K562 (cell line): Measurements from ENCODE around the gene PDE12. TPM values are rescaled to one million over a fixed set of nuclear protein-coding genes. Genes with fewer than 3 reads are reported as not detected.
A peak's percentile ranks its signal among the peaks of the same experiment; 100 is the strongest.

Source experiments
- ATAC-seq: fragments of 200-7000 bp; cut with Tn5 transposase; 3 replicates; pipeline ENCODE4 v1.9.1; 2020; ENCODE audit warnings: moderate library complexity
- BruUV-seq: library from RNA; stranded (reverse); fragments of 400-500 nt; replicated peaks from 2 replicates; lab custom pipeline; 2021; lab: Mats Ljungman, UMichigan
- CTCF ChIA-PET: fragments of 300-600 bp; formaldehyde crosslinking; extraction: SDS; loops from one replicate; lab custom pipeline; 2021; ENCODE audit warnings: low intra/inter-chr PET ratio; lab: Yijun Ruan, JAX
- POLR2A ChIA-PET: fragments of 300-600, 350-650 bp; sonication (Branson Sonifier 250); formaldehyde crosslinking; extraction: SDS; loops from one replicate; lab custom pipeline; 2021; ENCODE audit warnings: antibody characterized with exemption, inconsistent platforms; lab: Yijun Ruan, JAX
- DNase-seq, 4 experiments: peaks; one replicate each; pipeline versions ENCODE4 v3.0.0 to v3.0.0-alpha.2; 2011 to 2018; ENCODE audit warnings: low spot score in 3 of 4, mixed read lengths in 3 of 4; ENCODE audit errors: extremely low read depth in 1 of 4
- FAIRE-seq: peaks from 2 replicates; lab custom pipeline; 2011; peaks lifted over from hg19 to GRCh38; lab: Jason Lieb, UNC
- H2AFZ ChIP-seq: 2 replicates; pipeline ENCODE4 v1.6.0; 2011; ENCODE audit warnings: low read depth, low read length, control low read depth, inconsistent platforms
- H3K27ac ChIP-seq: fragments of 200-600 bp; 3 replicates; pipeline ENCODE4 v1.8.0; 2011; ENCODE audit warnings: low read depth, mild to moderate bottlenecking, control low read depth, inconsistent platforms, low read length, moderate library complexity, mixed read lengths; ENCODE audit errors: extremely low read depth
- H3K27me3 ChIP-seq, 2 experiments: fragments of 300-600 bp in 1 of 2; 2 replicates in 1 of 2; 3 replicates in 1 of 2; pipeline versions ENCODE4 v1.6.0 to v1.8.0; 2011; ENCODE audit warnings: inconsistent platforms in 2 of 2, low read length in 2 of 2, mild to moderate bottlenecking in 1 of 2, mixed read lengths in 1 of 2, moderate library complexity in 1 of 2; ENCODE audit not compliant: control insufficient read depth in 2 of 2, insufficient read depth in 2 of 2
- H3K36me3 ChIP-seq: fragments of 300-600 bp; 3 replicates; pipeline ENCODE4 v1.8.0; 2011; ENCODE audit warnings: mild to moderate bottlenecking, low read length, inconsistent platforms; ENCODE audit not compliant: control insufficient read depth, insufficient read depth
- H3K4me1 ChIP-seq, 2 experiments: fragments of 200-600 bp in 1 of 2; replicated peaks in 1 of 2; 2 replicates in 1 of 2; 3 replicates in 1 of 2; pipeline versions ENCODE4 v1.5.1 to v1.8.0; 2011; ENCODE audit warnings: inconsistent platforms in 2 of 2, low read length in 2 of 2, mild to moderate bottlenecking in 1 of 2, mixed read lengths in 1 of 2, moderate library complexity in 1 of 2; ENCODE audit not compliant: control insufficient read depth in 2 of 2, insufficient read depth in 2 of 2
- H3K4me2 ChIP-seq: 2 replicates; pipeline ENCODE4 v1.6.1; 2011; ENCODE audit warnings: low read length, control low read depth, inconsistent platforms, mixed read lengths; ENCODE audit not compliant: insufficient read depth
- H3K4me3 ChIP-seq: fragments of 200-600 bp; sonication (generic), shearing (Covaris generic); 2 replicates; pipeline ENCODE4 v1.5.1; 2016; ENCODE audit warnings: control low read depth, inconsistent platforms
- H3K79me2 ChIP-seq: fragments of 200-600 bp; 3 replicates; pipeline ENCODE4 v1.8.0; 2011; ENCODE audit warnings: low read length, inconsistent platforms; ENCODE audit not compliant: control insufficient read depth, insufficient read depth
- H3K9ac ChIP-seq, 2 experiments: 2 replicates each; pipeline versions ENCODE4 v1.6.0 to v1.6.1; 2011; ENCODE audit warnings: low read depth in 2 of 2, low read length in 2 of 2, control low read depth in 1 of 2, inconsistent platforms in 1 of 2, mild to moderate bottlenecking in 1 of 2, mixed read lengths in 1 of 2; ENCODE audit not compliant: insufficient read depth in 1 of 2
- H3K9me1 ChIP-seq: one replicate; pipeline ENCODE4 v1.6.0; 2011; ENCODE audit warnings: inconsistent platforms, mild to moderate bottlenecking, low read length, moderate library complexity; ENCODE audit not compliant: control insufficient read depth, insufficient read depth
- H3K9me3 ChIP-seq: replicated peaks from 2 replicates; pipeline ENCODE4 v1.5.1; 2011; ENCODE audit warnings: low read depth, low read length, inconsistent platforms; ENCODE audit not compliant: control insufficient read depth, insufficient read depth
- H4K20me1 ChIP-seq: replicated peaks from 2 replicates; pipeline ENCODE4 v1.6.1; 2011; ENCODE audit warnings: low read length, inconsistent platforms, mixed read lengths; ENCODE audit not compliant: control insufficient read depth, insufficient read depth
- CLOCK ChIP-seq: fragments of 250-450 bp; sonication (Bioruptor Pico); IDR thresholded peaks from 2 replicates; pipeline ENCODE4 v1.4.0; 2020; ENCODE audit warnings: mild to moderate bottlenecking, moderate library complexity, borderline replicate concordance
- JUND ChIP-seq, 2 experiments: IDR thresholded peaks; 2 replicates in 1 of 2; 3 replicates in 1 of 2; pipeline ENCODE4 v1.6.1; 2011; ENCODE audit warnings: borderline replicate concordance in 2 of 2, low read depth in 2 of 2, low read length in 2 of 2, improper control_type of control experiment in 1 of 2, missing biosample characterization in 1 of 2, missing genetic modification characterization in 1 of 2, missing genetic modification reagents in 1 of 2
- SIN3A ChIP-seq, 2 experiments: fragments of 150-350 bp in 1 of 2; IDR thresholded peaks; 2 replicates each; pipeline ENCODE4 v1.6.1; 2011 to 2016; ENCODE audit warnings: borderline replicate concordance in 2 of 2, low read depth in 2 of 2, low read length in 2 of 2, mild to moderate bottlenecking in 2 of 2, moderate library complexity in 2 of 2; ENCODE audit not compliant: control insufficient read depth in 1 of 2
- TFAP4 ChIP-seq: sonication (generic); formaldehyde crosslinking; IDR thresholded peaks from 2 replicates; pipeline ENCODE4 v1.8.0; 2022; ENCODE audit warnings: missing genetic modification reagents, mild to moderate bottlenecking, moderate library complexity, borderline replicate concordance
- ZBTB12 ChIP-seq: fragments of 250-450 bp; sonication (Bioruptor Pico); IDR thresholded peaks from 2 replicates; pipeline ENCODE4 v1.4.0; 2020
- ZNF143 ChIP-seq: sonication (generic); formaldehyde crosslinking; IDR thresholded peaks from 2 replicates; pipeline ENCODE4 v1.9.0; 2022; ENCODE audit warnings: mild to moderate bottlenecking, missing genetic modification reagents
- ZNF408 ChIP-seq: fragments of 250-450 bp; sonication (Bioruptor Pico); IDR thresholded peaks from 2 replicates; pipeline ENCODE4 v1.4.0; 2020; ENCODE audit warnings: low read depth, mild to moderate bottlenecking, moderate library complexity
- WGBS: fragments of 100-300 bp; shearing (Covaris generic); methylation state at CpG from one replicate; pipeline ENCODE4 v1.1.6; 2016; ENCODE audit warnings: low coverage, mixed read lengths; ENCODE audit not compliant: insufficient coverage; ENCODE audit errors: missing lambda C conversion rate; 5-methylcytosine and 5-hydroxymethylcytosine counted together
- in situ Hi-C: fragments of 300-500 bp; cut with MboI; formaldehyde crosslinking; loops from 4 replicates; pipeline ENCODE4 v1.15.0; 2018; ENCODE audit warnings: inconsistent platforms, mixed read lengths
- intact Hi-C: fragments of 100-400 bp; cut with micrococcal nuclease; formaldehyde crosslinking; loops from 2 replicates; pipeline ENCODE4 v1.14.2; 2022
- polyA plus RNA-seq, 8 experiments: library from polyadenylated mRNA; depleted of rRNA in 4 of 8; stranded (reverse) in 5 of 8; unstranded in 3 of 8; fragments of >200 nt; fragmentation: Nextera tagmentation in 2 of 8; fragmentation: Illumina TruSeq in 1 of 8; extraction: Ambion mirVana in 2 of 8; extraction: Trizol in 1 of 8; gene quantifications; 2 replicates each; pipeline versions ENCODE4 v1.2.1 to v1.2.3, GENCODE V29; 2011 to 2014; ENCODE audit warnings: inconsistent platforms in 1 of 8, missing spikeins in 1 of 8
- total RNA-seq, 7 experiments: library from RNA; depleted of rRNA in 6 of 7; stranded (reverse); fragments of >200 nt in 6 of 7; fragmentation: Illumina TruSeq in 2 of 7; extraction: Trizol in 2 of 7; gene quantifications; 2 replicates each; pipeline versions ENCODE4 v1.2.1 to v1.2.3, GENCODE V29; 2011 to 2021; ENCODE audit warnings: low replicate concordance in 1 of 7
- TF ChIP-seq, protein P1 (sequence below): sonication (generic); formaldehyde crosslinking; IDR thresholded peaks from 2 replicates; pipeline ENCODE4 v1.8.1; 2023; ENCODE audit warnings: mild to moderate bottlenecking, missing genetic modification reagents

The PDE12 gene
- total and polyA plus RNA-seq, 9 of the 15 experiments (the other 6 are each of a cell fraction or from before 2014, with no cell fraction given) = 2.1 to 20.5 (median 10.0) TPM

GRCh38 chr3:57557085-57557537 is 1.0 kb downstream of the PDE12 start:
- Histone ChIP-seq H3K9me1 (no peaks in the 10 kb centered on the region), H3K27me3 (no peaks in the 10 kb centered on the region), H3K79me2 (peaks cover 50% of the 10 kb centered on the region), H3K4me2 (peak overlapping the region; percentile 94), H3K4me1 (peaks cover 10 to 26% of the 10 kb centered on the region in 2 experiments; a peak in 4 of 5 replicates), H3K9me3 (peaks cover 6% of the 10 kb centered on the region), H3K27ac (peak overlapping the region; percentile 99), H4K20me1 (0 out of 2 replicates have a peak, but pooled peaks cover 6% of the 10 kb centered on the region), H3K36me3 (peaks cover 27% of the 10 kb centered on the region), H3K4me3 (peak overlapping the region; percentile 70), H3K9ac (peak overlapping the region; percentile 91 to 98), H2AFZ (no peak overlapping the region)
- intact Hi-C loops (loop anchor here (2.0 kb wide), 1 partner anchor 40 kb away; the partner anchor contains the start of gene ARF4), in situ Hi-C loops (no loop called here)
- 0% methylated on average over 19 of the region's 29 CpGs for WGBS
- BruUV-seq = no TSS peak
- peak; percentile 23 for FAIRE-seq
- peak; percentile 69 for ATAC-seq
- CTCF ChIA-PET = no interaction called here
- POLR2A ChIA-PET = interaction anchor here (0.6 to 2.0 kb wide), 7 partner anchors 9 to 379 kb away, joined by 3 to 7 read pairs (median 3); partner anchors contain the start of gene ARF4
- peak; percentile 14 to 55 (median 26) for DNase-seq
- no peak for TF ChIP-seq JUND (IDR thresholded peaks at IDR 0.05; ENCODE audit: borderline replicate concordance, low read depth, low read length)
- no peak for TF ChIP-seq JUND (tag; IDR thresholded peaks at IDR 0.05; ENCODE audit: borderline replicate concordance, low read depth, low read length)
- no peak for TF ChIP-seq CLOCK (CRISPR knock-in tag)
- TF ChIP-seq ZNF143 = no peak
- TF ChIP-seq, protein P1, sequence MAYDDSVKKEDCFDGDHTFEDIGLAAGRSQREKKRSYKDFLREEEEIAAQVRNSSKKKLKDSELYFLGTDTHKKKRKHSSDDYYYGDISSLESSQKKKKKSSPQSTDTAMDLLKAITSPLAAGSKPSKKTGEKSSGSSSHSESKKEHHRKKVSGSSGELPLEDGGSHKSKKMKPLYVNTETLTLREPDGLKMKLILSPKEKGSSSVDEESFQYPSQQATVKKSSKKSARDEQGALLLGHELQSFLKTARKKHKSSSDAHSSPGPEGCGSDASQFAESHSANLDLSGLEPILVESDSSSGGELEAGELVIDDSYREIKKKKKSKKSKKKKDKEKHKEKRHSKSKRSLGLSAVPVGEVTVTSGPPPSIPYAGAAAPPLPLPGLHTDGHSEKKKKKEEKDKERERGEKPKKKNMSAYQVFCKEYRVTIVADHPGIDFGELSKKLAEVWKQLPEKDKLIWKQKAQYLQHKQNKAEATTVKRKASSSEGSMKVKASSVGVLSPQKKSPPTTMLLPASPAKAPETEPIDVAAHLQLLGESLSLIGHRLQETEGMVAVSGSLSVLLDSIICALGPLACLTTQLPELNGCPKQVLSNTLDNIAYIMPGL = no peak
- 0 out of 2 replicates have a peak, but pooled peaks have one; percentile 23 for TF ChIP-seq TFAP4 (CRISPR knock-in tag)
- TF ChIP-seq SIN3A (IDR thresholded peaks at IDR 0.05; ENCODE audit: borderline replicate concordance in 2 of 2, control insufficient read depth in 1 of 2, low read depth in 2 of 2, low read length in 2 of 2) = peak in 1 of 2 experiments; percentile 41; a peak in 1 of 4 replicates
- TF ChIP-seq ZBTB12 (CRISPR knock-in tag) = no peak
- no peak for TF ChIP-seq ZNF408 (CRISPR knock-in tag)
